HG02588 (cell line): ENCODE measurements around the gene CRHR1.

Experiments used
- ATAC-seq: cut with Tn5 transposase; IDR thresholded peaks from one replicate; pipeline ENCODE4 v1.9.1; 2021; ENCODE audit warnings: mild to moderate bottlenecking, moderate library complexity; ENCODE audit not compliant: unreplicated experiment

The CRHR1 gene

DNA sequence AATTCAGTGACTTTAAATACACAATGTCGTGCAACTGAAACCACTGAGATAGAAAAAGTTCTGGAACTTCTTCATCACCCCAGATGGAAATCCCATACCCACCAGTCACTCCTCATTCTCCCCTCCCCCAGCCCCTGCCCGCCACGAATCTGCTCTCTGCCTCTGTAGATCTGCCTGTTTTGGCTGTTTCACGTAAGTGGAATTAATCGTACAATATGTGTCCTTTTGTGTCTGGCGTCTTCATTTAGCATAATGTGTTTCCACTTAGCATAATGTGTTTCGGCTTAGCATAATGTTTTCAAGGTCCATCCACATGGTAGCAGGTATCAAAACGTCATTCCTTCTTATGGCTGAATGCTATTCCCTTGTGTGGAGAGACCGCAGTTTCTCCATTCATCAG, 57.1 kb downstream of the CRHR1 start:
- no peak for ATAC-seq

DNA sequence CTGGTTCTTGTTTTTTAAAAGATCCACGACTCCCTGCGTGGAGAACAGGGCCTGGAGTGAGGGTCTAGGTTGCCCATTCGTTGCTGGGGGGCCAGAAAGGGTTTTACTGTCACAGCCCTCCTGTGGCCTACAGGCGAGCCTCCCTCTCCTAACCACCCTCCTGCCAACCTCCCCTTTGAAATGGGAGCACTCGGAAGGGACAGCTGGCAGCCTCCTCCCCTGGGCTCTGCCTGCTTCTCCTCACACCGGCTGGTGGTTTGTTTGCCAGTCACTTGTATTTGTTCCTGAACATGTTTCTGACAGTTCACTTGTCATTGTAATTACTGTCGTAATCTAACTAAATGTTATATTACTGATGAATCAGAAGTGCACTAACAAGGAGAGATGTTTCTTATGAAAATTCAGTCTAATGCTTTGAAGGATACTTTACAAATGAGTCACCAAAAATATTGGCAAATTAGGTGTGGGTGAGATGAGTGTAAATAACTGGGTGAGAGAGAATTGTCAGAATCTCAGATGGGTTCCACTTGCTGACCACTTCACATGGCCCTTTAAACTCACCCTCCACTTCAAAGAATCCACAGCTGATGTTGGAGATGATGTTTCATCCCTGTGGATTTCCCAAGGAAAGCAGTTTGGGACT, 57.9 kb downstream of the CRHR1 start:
- no peak for ATAC-seq

DNA sequence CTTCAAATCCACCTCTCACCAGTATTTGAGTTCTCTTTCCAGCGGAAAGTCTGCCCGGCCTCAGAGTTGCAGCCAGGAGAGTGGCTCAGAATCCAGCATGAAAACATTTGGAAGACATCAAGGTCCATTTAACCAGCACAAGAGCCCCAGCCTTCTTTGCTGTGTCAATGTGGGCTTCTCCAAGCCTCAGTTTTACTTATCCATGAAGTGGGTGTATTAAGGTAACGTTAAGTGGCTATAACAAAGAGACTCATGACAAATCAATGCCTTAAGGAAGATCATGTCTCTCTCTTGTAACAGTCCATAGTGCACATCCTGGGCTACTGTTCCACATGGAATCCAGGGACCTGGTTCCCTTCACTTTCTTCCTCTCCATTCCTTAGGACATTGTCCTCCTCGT, 59.6 kb downstream of the CRHR1 start:
- ATAC-seq = no peak

DNA sequence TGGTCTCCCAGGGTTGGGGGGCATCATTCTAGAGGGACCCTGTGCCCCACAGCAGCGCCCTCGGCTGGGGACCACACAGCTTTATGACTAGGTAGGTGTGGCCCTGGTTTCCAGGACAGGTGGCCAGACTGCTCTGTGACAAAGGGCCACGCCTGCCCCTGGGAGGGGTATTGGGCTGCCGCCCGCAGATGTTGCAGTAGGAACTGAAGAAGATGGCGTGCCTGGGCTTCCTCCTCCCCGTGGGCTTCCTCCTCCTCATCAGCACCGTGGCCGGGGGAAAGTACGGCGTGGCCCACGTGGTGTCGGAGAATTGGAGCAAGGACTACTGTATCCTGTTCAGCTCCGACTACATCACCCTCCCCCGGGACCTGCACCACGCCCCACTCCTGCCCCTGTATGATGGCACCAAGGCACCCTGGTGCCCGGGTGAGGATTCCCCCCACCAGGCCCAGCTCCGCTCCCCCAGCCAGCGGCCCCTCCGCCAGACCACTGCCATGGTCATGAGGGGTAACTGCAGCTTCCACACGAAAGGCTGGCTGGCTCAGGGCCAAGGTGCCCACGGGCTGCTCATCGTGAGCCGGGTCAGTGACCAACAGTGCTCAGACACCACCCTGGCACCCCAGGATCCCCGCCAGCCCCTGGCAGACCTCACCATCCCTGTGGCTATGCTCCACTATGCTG, 60.7 kb downstream of the CRHR1 start, which contains the start of gene SPPL2C:
Gene SPPL2C, plus strand, starts transcription at position 187 of the 681 bp plus-strand sequence. Its CDS starts 26 bp downstream, at position 213.
- no peak for ATAC-seq

DNA sequence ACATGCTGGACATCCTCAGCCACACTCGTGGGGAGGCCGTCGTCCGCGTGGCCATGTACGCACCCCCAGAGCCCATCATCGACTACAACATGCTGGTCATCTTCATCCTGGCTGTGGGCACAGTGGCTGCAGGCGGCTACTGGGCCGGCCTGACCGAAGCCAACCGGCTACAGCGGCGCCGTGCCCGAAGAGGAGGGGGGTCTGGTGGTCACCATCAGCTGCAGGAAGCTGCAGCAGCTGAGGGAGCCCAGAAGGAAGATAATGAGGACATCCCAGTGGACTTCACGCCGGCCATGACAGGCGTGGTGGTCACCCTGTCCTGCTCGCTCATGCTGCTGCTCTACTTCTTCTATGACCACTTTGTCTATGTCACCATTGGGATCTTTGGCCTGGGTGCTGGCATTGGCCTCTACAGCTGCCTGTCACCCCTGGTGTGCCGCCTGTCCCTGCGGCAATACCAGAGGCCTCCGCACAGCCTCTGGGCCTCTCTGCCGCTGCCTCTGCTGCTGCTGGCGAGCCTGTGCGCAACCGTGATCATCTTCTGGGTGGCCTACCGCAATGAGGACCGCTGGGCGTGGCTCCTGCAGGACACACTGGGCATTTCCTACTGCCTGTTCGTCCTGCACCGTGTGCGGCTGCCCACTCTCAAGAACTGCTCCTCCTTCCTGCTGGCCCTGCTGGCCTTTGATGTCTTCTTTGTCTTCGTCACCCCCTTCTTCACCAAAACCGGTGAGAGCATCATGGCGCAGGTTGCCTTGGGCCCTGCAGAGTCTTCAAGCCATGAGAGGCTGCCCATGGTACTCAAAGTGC, 61.5 kb downstream of the CRHR1 start:
- no peak for ATAC-seq

DNA sequence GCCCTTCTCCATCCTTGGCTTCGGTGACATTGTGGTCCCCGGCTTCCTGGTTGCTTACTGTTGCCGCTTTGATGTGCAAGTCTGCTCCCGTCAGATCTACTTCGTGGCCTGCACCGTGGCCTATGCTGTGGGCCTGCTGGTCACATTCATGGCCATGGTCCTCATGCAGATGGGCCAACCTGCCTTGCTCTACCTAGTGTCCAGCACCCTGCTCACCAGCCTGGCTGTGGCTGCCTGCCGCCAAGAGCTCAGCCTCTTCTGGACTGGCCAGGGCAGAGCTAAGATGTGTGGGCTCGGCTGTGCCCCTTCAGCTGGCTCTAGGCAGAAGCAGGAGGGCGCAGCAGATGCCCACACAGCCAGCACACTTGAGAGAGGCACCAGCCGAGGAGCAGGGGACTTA, 62.1 kb downstream of the CRHR1 start:
- ATAC-seq = no peak

DNA sequence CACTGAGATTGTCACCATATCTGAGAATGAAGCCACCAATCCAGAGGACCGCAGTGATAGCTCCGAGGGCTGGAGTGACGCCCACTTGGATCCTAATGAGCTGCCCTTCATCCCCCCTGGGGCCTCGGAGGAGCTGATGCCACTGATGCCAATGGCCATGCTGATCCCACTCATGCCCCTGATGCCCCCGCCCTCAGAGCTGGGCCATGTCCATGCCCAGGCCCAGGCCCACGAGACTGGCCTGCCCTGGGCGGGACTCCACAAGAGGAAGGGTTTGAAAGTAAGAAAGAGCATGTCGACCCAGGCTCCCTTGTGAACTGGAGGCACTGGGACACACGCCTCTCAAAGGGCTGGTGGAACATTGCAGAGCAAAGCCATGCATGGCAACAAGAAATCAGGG, 62.5 kb downstream of the CRHR1 start:
- ATAC-seq = no peak

DNA sequence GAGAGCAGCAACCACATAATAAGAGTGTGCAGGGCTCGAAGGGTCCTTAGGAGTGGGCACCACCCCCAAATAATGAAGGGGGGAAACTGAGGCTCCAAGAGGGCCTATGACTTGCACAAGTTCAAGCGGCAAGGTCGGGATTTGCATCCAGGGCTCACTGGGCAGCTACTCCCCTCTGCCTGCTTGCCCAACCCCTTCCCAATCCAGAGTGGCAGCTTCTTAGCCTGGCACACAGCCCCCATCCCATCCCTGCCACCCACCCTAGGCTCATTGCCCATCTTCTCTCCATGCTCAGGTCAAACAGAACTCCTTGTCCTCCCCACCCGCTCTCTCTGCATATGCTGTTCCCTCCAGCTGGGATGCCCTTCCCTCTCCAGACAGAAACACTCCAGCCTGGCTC, 63.0 kb downstream of the CRHR1 start:
- no peak for ATAC-seq

DNA sequence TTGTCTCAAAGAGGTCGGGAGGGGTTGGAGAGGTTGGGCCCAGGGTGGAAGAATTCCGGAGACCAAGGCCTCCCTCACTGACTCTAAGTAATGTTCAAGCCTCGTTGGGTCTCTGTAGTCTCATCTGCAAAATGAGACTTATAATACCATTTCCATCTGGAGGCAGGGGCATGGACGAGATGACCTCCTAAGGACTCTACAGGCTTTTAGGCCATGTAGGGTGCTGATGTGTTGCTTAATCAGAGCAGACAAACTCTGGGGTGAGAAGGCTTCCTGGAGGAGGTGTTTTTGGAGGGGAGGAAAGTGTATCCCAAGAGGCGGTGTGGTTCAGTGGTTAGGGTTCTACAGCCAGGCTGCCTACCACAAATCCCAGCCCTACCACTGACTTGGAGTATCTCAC, 63.6 kb downstream of the CRHR1 start:
- ATAC-seq = no peak

DNA sequence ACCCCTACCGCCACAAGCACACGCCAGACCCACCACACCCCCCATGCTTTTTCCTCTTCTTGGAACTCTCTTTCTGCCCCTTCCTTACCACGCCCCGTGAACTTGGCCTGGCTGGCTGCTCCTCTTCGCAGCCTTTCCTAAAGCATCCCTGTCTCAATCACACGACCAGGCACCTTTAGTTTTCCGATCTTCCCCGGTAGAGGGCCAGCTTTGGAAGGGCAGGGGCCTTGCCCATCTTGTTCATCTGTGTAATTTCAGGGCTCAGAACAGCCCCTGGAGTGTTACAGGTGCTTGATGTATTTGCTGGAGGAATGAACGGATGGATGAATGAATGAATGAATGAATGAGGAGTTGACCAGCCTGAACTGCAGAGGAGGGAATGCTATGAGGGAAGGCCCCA, 64.3 kb downstream of the CRHR1 start:
- ATAC-seq = no peak

DNA sequence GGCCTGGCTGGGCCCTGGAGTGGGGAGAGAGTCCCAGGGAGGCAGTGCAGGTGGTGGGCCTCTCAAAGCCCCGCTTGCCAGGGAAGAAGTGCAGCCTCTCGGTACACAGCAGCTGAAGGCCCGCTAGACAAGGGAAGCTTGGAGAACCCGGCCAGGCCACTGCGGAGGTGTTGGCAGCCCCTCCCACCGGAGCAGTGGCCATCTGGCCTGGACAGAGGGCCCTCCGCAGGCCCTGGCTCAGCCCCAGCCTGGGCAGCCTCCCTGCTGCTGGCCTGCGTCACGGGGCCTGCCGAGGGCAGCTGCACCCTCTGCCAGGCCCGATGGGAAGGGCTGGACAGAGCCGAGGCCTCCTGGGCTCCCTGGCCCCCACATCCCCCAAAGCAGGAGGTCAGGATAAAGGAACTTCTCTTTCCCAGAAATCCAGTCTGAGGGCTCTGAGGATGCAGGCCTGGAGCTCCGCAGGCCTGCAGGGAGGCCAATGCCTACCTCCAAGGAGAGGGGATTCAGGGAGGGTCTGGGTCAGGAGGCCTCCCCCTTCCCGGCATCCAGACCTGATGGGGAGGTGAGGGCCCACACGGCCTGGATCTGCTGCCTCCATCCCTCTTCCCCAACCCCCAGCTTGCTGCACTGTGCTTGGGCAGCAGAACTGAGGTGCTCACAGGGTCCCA, 64.9 kb downstream of the CRHR1 start:
- no peak for ATAC-seq

DNA sequence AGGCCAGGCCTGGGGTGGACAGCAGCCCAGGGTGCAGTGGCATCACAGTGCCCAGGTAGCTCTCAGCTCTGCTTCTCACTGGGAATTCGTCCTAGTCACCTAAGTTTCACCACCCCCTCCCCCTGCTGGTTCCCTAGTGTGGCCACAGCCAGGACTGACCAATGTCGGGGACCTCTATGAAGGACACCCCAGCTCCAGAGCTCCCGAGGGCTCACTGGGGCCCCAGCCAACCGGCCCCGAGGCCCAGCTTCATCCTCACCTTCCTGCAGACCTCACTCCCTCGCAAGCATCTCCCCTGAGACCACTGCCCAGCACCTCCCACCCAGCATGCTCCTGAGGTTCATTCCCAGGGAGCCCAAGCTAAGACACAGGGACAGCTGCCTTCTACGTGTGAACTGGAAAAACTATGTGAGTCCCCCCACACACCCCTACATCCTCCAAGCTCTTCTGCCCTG, 65.4 kb downstream of the CRHR1 start:
- ATAC-seq = no peak

DNA sequence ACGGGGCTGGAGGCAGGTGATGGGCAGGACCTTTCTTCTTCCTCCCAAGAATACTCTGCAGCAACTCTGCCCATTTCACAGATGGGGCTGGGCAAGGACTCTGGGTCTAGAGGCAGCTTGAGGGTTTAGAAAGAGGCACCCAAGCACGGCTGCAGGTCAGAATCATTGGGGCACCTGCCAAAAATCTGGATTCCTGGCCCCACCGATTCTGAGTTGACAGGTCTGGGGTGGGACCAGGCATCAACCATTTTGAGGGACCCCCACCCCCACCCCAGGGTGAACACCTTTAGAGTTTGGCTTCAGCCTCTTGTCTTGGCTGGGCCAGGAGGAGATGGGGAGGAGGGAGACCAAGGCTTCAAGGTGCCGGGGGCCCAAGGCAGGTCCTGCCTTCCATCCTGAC, 65.9 kb downstream of the CRHR1 start:
- no peak for ATAC-seq

DNA sequence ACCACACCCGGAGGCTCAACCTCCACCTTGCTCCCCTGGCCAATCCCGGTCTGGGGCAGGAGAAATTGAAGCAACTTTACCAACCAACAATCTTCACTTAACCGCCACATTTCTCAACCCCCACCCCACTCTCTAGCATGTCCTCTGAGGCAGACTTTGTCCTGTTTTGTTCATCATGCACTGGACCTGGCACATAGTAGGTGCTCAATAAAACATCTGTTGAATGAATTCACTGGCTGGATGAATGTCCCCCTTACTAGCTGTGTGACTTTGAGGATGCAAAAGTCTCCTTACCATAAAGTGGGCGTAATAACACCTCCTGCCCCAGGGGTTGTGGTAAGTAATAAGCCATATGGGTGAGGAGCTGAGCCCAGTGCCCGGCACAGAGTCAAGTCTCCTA, 66.3 kb downstream of the CRHR1 start:
- no peak for ATAC-seq

DNA sequence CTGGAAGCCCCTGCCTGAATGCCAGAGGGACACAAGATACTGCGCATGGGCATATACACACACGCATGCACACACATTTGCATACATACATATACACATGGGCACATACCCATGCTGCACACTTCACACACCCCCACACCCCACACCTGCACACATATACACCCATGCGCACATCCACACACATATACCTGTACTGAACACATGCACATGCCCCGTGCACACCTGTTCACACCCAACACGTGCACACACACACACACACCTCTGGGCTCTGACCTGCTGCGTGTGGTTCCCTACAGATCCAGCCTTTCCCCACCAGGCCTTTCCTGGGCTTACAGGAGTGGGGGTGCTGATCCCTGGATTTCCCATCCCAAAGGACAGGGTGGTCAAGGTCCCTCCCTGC, 66.9 kb downstream of the CRHR1 start:
- no peak for ATAC-seq

DNA sequence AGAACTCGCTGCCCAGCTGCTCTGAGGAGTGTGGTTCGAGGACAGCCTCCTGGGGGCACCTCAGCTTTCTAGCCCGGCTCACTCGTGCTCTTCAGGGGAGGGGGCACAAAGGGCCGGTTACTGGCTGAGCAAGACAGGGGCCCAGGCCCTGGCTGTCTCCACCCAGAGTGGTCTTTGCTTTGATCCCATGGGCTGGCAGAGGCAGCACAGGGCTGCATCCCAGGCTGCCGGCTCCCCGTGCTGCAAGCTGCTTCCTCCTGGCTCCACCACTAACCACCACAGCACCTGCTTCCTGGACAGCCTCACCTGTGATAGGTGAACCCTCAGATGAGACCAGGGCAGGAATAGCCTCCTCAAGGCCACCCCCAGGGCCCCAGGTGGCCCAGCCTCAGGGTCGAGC, 67.3 kb downstream of the CRHR1 start:
- ATAC-seq = no peak

DNA sequence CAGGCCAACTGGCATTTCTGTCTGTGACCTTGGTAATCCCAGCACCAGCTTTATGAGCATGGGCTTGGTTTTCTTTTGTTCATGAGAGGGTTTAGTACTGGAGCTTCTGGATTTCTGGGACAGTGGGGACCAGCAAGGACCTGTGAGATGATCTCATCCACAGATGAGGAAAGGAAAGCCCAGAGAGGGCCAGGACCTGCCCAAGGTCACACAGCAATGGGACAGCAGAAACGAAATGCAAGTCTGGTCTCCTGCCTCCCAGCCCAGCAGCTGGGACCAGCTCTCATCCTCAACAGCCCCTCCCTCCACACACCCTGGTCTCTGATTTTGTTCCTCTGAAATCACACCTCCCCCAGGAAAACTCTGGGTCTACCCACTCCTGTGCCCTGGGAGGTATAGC, 67.8 kb downstream of the CRHR1 start:
- no peak for ATAC-seq

DNA sequence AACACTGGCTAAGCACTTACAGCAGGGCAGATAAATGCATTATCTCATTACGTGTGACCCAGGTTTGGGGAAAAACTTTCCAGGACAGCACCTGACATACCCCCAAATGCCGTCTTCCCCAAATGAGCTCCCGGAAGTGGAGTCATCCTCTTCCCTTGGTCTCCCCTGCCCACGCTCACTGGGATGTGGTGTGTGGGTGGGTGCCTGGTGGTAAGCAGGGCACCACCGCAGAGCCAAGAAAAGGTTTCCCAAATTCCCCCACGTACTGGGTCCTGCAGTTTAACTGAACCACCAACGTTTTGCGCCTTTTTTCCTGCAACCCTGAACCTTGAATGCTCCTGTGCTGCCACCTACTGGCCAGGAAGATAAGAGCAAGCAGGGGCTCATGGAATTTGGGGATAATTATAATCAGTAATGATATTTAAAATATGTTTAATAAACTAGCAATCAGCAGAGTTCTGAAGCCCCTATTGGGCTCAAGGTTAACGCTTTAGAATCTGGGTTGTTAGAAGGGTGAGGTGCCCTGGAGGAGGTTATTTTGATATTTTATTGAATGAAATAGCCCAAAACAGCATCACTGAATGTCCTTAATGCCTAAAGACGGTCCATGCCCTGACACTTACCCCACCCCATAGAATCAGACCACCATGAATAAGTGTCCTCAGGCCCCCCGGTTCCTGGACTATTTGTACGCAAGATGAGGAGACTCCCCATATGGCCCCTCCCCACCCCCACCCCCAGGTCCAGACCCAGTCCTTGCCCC, 68.6 kb downstream of the CRHR1 start:
- no peak for ATAC-seq

DNA sequence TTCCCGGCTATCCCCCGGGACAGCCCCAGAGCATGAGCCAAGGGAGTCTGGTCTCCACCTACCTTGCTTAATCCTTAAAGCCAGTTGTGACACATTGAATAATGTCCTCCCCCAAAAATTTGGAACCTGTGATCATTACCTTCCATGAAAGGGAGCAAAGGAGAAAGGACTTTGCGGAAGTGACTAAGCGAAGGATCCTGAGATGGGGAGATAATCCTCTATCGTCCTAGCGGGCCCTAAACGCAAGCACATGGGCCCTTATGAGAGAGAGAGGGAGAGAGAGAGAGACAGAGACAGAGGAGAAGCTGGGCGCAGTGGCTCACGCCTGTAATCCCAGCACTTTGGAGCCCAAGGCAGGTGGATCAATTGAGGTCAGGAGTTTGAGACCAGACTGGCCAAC, 70.1 kb downstream of the CRHR1 start:
- ATAC-seq = no peak

DNA sequence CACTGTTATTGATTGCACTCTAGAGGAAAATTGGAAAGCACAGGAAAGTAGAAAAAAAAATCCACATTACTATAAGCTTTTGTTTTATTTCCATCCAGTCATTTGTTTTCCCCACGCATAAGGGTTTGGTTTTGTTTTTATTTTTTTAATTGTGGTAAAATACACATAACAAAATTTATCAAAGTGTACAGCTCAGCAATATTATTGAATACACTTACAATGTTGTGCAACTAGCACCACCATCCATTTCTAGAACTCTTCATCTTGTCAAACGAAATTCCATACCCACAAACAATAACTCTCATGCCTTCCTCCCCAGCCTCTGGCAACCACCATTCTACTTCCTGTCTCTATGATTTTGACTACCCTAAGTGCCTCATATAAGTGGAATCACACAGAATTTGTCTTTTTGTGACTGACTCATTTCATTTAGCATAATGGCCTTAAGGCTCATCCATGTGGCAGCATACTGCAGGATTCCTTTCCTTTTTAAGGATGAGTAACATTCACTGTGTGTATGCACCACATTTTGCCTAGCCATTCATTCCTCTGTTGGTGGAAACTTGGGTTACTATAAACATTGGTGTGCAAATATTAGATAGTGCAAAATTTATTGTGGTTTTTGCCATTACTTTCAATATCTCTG, 71.7 kb downstream of the CRHR1 start:
- no peak for ATAC-seq
